ENCODE results near the gene ZNF516. TPM values are rescaled to one million over a fixed set of nuclear protein-coding genes. Genes with fewer than 3 reads are reported as not detected.

Gene ZNF516
- total and polyA plus RNA-seq, 7 experiments from 2014 or later, result 1.9 to 60.4 (median 21.7) TPM

DNA sequence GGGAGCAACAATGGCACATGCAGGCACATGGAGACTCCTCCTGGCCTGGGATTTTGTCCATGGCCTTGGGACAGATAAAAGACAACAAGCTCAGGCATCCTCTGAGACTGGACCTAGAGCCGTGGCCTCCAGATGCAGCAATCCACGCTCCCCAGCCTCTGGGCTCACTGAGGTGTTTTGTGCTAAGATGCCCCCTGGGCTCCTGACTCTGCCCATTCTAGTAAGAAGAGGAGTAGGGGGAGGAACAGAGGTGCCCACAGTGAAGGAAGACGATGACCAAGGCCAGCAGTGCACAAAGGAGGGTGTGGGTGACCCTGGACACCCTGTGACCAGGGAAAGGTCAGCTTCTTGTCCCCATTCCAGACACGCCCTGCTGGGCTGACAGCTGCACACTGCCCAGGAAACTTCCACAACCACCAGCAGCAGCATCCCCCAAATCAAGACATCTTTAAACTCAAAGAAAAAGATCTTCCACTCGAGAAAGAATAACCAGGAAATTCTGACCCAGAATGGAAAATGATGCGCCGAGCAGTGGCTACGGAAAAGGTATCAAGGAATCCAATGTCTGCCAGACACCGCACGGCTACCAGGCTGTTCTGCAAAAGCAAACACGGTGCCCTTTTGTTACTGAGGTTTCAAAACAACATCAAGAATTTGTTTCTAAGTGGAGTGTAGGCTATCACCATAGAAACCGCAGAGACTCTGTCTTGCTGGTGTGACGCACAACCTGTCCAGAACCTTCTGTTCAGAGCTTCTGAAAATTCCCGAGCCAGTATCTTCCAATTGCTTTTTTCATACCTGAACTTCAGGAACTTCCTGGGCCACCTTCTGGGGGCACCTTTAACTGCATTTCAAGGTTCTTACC lies 65.5 kb downstream of the ZNF516 start:
- H3K36me3 ChIP-seq (ENCODE audit: control insufficient read depth in 2 of 3, insufficient read depth in 3 of 3, low read length in 3 of 3), result peaks cover 0 to 23% (median 0%) of the 10 kb centered on the region in 3 experiments
- intact Hi-C loops (cut with micrococcal nuclease), result no loop called here
- no peaks in the 10 kb centered on the region for H3K27me3 ChIP-seq (ENCODE audit: control insufficient read depth in 2 of 2, insufficient read depth in 2 of 2, low read length in 2 of 2)
- ChIA-PET CTCF (interaction anchor here (0.7 kb wide), 1 partner anchor 22 kb away, joined by 3 read pairs; no protein-coding TSS in a partner anchor), POLR2A (no interaction called here)
- Mint-ChIP-seq H3K9me3 (no peaks in the 10 kb centered on the region), H3K4me1 (peaks cover 0 to 84% (median 73%) of the 10 kb centered on the region in 7 donors), H3K36me3 (peaks cover 0 to 37% (median 9%) of the 10 kb centered on the region in 5 donors), H3K4me3 (peak overlapping the region in 1 of 10 donors; percentile 9), H3K27ac (no peak overlapping the region), H3K27me3 (peaks cover 0 to 3% (median 0%) of the 10 kb centered on the region in 5 donors)
- H3K27ac ChIP-seq (ENCODE audit: low read depth, low read length), result no peak overlapping the region
- no peaks in the 10 kb centered on the region for H3K9me3 ChIP-seq (ENCODE audit: control insufficient read depth in 2 of 3, low read length in 3 of 3)
- H3K4me3 ChIP-seq (ENCODE audit: low read length), result no peak overlapping the region
- no peak for ATAC-seq
- H3K4me1 ChIP-seq (ENCODE audit: control insufficient read depth in 2 of 2, insufficient read depth in 2 of 2, low read length in 2 of 2), result peaks cover 0 to 12% of the 10 kb centered on the region in 2 donors
- no peak for DNase-seq

DNA sequence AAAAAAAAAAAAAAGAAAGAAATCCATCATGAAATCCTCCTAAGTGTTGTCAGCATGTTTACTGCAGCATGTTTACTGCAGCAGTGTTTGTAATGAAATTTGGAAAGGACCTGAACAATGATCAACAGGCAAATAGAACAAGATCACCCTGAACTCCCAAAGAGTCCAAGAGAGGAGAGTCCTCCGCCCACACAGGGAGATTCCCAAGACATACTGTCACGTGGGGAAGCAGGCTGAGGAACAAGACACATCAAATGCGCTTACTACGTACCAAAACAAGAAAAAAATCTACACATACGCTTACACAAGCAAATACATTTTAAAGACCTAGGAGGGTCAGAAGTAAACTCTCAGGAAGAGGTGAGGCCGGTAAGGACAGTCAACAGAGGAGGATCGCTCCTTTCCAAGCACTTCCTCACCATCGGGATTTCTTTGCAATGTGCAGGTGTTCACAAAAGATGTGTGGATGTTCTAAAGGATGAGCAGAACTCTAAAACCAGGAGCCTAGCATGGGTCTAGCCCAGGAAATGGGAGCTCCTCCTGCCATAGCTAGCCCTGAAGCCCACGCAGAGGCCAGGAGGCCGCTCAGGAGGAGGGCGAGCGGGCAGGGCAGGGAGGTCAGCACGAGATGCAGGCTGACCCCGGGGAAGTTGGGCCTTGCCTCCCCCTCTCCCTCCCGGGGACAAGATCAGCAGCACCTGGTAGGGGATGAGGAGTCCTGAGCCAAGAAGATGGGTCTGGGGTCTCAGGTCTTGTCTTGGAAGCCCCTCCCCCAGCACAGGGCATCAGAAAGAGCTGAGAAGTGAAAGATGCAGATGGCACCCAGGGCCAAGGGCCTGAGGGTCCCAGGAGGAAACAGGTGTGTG lies 66.4 kb downstream of the ZNF516 start:
- CTCF ChIA-PET, result no interaction called here
- peak overlapping the region in 6 of 10 donors; percentile 2 to 36 (median 16) for H3K4me3 Mint-ChIP-seq
- H3K4me1 Mint-ChIP-seq, result peaks cover 0 to 86% (median 73%) of the 10 kb centered on the region in 7 donors
- H3K4me3 ChIP-seq (ENCODE audit: low read length), result no peak overlapping the region
- no peaks in the 10 kb centered on the region for H3K9me3 ChIP-seq (ENCODE audit: control insufficient read depth in 2 of 3, low read length in 3 of 3)
- intact Hi-C loops (cut with micrococcal nuclease), result no loop called here
- peaks cover 0 to 16% (median 0%) of the 10 kb centered on the region in 3 experiments for H3K36me3 ChIP-seq (ENCODE audit: control insufficient read depth in 2 of 3, insufficient read depth in 3 of 3, low read length in 3 of 3)
- POLR2A ChIA-PET, result no interaction called here
- H3K27me3 ChIP-seq (ENCODE audit: control insufficient read depth in 2 of 2, insufficient read depth in 2 of 2, low read length in 2 of 2), result no peaks in the 10 kb centered on the region
- H3K4me1 ChIP-seq (ENCODE audit: control insufficient read depth in 2 of 2, insufficient read depth in 2 of 2, low read length in 2 of 2), result peaks cover 0 to 12% of the 10 kb centered on the region in 2 donors
- H3K9me3 Mint-ChIP-seq, result no peaks in the 10 kb centered on the region
- ATAC-seq (no peak), DNase-seq (no peak)
- H3K27me3 Mint-ChIP-seq, result peaks cover 0 to 3% (median 0%) of the 10 kb centered on the region in 5 donors
- H3K36me3 Mint-ChIP-seq, result peaks cover 0 to 29% (median 9%) of the 10 kb centered on the region in 5 donors
- H3K27ac ChIP-seq (ENCODE audit: low read depth, low read length), result no peak overlapping the region
- peak overlapping the region in 1 of 9 donors; percentile 22 for H3K27ac Mint-ChIP-seq

DNA sequence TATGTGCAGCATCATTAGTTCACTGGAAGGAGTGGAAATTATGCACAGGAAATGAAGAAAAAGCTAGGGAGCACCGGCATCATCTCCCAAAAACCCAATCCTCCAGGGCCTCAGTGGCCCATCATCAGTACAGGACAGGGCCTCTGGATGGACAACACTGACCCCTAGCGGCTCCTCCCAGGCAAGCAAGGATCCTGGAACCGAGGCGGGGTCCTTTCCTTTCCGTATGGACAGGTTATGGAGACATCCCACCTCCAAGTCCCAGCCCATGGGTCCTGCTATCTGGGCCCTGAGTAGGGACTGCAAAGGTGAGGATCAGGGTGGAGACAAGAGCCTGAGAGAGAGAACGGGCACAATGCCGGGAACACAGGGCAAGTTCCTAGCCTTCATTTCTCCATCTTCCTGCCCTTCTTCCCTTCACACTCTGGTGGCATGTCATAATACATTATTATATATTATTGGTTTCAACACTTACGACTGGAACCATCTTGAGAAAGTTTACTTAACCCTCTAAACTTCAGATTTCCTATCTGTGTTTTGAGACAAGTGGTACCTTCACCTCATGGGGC lies 68.2 kb downstream of the ZNF516 start:
- no peaks in the 10 kb centered on the region for H3K27me3 ChIP-seq (ENCODE audit: control insufficient read depth in 2 of 2, insufficient read depth in 2 of 2, low read length in 2 of 2)
- no peak overlapping the region for H3K4me3 ChIP-seq (ENCODE audit: low read length)
- no peaks in the 10 kb centered on the region for H3K9me3 ChIP-seq (ENCODE audit: control insufficient read depth in 2 of 3, low read length in 3 of 3)
- POLR2A ChIA-PET, result no interaction called here
- H3K27ac ChIP-seq (ENCODE audit: low read depth, low read length), result no peak overlapping the region
- Mint-ChIP-seq H3K27ac (peak overlapping the region in 1 of 9 donors; percentile 41), H3K4me3 (no peak overlapping the region), H3K27me3 (peaks cover 0 to 3% (median 0%) of the 10 kb centered on the region in 5 donors), H3K4me1 (peaks cover 0 to 82% (median 73%) of the 10 kb centered on the region in 7 donors), H3K9me3 (no peaks in the 10 kb centered on the region), H3K36me3 (peaks cover 0 to 11% (median 0%) of the 10 kb centered on the region in 5 donors)
- no peak for ATAC-seq
- peaks cover 0 to 12% of the 10 kb centered on the region in 2 donors for H3K4me1 ChIP-seq (ENCODE audit: control insufficient read depth in 2 of 2, insufficient read depth in 2 of 2, low read length in 2 of 2)
- intact Hi-C loops (cut with micrococcal nuclease), result no loop called here
- DNase-seq, result no peak
- peaks cover 0 to 3% (median 0%) of the 10 kb centered on the region in 3 experiments for H3K36me3 ChIP-seq (ENCODE audit: control insufficient read depth in 2 of 3, insufficient read depth in 3 of 3, low read length in 3 of 3)
- CTCF ChIA-PET, result no interaction called here

DNA sequence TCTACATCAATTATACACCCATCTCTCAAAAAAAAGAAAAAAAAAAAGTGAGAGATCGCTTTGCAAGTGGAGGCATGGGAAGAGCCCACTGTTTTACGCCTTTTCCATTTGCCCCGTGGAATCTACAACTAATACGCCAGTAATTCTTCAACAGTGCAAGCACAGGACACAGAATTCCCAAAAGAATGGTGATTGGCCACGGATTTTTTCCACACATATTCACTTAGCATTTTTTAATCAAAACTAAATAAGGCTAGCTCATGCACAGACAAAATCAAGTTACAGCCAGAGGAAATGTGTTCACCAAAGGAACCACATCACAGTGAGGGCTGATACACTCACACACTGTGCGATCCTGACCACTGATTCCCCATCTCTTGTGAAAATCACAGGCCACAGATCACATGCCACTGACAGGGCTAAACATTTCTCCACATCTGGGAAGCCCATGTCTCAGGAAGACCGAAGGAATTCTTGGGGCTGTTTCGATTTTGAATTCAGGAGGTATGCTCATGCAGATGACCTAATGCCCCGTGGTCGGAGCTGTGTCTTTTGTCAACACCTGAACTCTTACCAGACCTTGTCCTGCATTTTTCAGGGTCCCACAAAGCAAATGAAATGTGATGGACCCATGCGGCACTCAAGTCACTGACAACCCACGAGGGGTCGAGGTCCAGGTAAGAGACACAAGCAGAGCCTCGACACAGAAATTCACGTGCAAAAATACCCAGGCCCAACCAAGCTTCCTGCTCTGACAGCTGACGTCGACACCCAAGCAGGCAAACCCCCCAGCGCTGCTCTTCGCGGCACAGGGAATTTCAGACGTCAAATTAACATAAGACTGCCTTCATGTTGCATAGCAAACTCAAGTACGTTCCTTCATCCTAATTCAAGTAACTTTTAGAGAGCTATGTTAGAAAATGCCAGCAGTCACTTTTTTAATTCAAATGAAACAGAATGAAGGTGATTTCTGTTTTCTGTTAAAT lies 69.6 kb downstream of the ZNF516 start:
- intact Hi-C loops (cut with micrococcal nuclease), result no loop called here
- Mint-ChIP-seq H3K4me1 (peaks cover 0 to 75% (median 67%) of the 10 kb centered on the region in 7 donors), H3K36me3 (peaks cover 0 to 4% (median 0%) of the 10 kb centered on the region in 5 donors), H3K9me3 (no peaks in the 10 kb centered on the region), H3K27me3 (peaks cover 0 to 3% (median 0%) of the 10 kb centered on the region in 5 donors), H3K4me3 (peak overlapping the region in 4 of 10 donors; percentile 4 to 44 (median 24)), H3K27ac (no peak overlapping the region)
- CTCF ChIA-PET, result no interaction called here
- peak; percentile 47 for ATAC-seq
- H3K27me3 ChIP-seq (ENCODE audit: control insufficient read depth in 2 of 2, insufficient read depth in 2 of 2, low read length in 2 of 2), result no peaks in the 10 kb centered on the region
- POLR2A ChIA-PET, result no interaction called here
- no peak overlapping the region for H3K4me3 ChIP-seq (ENCODE audit: low read length)
- no peak overlapping the region for H3K27ac ChIP-seq (ENCODE audit: low read depth, low read length)
- H3K4me1 ChIP-seq (ENCODE audit: control insufficient read depth in 2 of 2, insufficient read depth in 2 of 2, low read length in 2 of 2), result peaks cover 0 to 12% of the 10 kb centered on the region in 2 donors
- no peaks in the 10 kb centered on the region for H3K9me3 ChIP-seq (ENCODE audit: control insufficient read depth in 2 of 3, low read length in 3 of 3)
- no peak for DNase-seq
- peaks cover 0 to 3% (median 0%) of the 10 kb centered on the region in 3 experiments for H3K36me3 ChIP-seq (ENCODE audit: control insufficient read depth in 2 of 3, insufficient read depth in 3 of 3, low read length in 3 of 3)

DNA sequence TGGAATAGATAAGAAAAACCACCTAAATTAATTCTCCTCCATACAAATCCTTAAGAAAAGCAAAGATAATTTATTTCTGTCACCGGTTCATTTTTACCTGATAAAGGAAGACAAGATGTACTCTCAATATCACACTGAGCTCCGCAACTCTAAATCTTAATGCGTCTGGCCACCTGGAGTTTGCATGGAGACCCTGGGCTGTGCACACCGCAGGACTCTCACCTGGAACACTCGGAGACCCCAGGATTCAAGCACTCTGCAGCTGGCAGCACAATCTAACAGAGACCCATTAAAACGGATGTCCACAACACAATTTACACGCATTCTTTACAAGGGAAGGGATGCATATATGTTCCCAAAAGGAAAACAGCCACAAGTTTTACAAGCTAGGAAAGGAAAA lies 72.2 kb downstream of the ZNF516 start:
- ChIA-PET POLR2A (no interaction called here), CTCF (no interaction called here)
- peak overlapping the region in 1 of 9 donors; percentile 37 for H3K27ac Mint-ChIP-seq
- intact Hi-C loops (cut with micrococcal nuclease), result no loop called here
- Histone ChIP-seq H3K9me3 (ENCODE audit: control insufficient read depth in 2 of 3, low read length in 3 of 3) (no peaks in the 10 kb centered on the region), H3K4me1 (ENCODE audit: control insufficient read depth in 2 of 2, insufficient read depth in 2 of 2, low read length in 2 of 2) (peaks cover 0 to 10% of the 10 kb centered on the region in 2 donors), H3K4me3 (ENCODE audit: low read length) (no peak overlapping the region), H3K27me3 (ENCODE audit: control insufficient read depth in 2 of 2, insufficient read depth in 2 of 2, low read length in 2 of 2) (no peaks in the 10 kb centered on the region), H3K36me3 (ENCODE audit: control insufficient read depth in 2 of 3, insufficient read depth in 3 of 3, low read length in 3 of 3) (peaks cover 0 to 3% (median 0%) of the 10 kb centered on the region in 3 experiments), H3K27ac (ENCODE audit: low read depth, low read length) (no peak overlapping the region)
- ATAC-seq (no peak), DNase-seq (no peak)
- peaks cover 0 to 5% (median 0%) of the 10 kb centered on the region in 5 donors for H3K27me3 Mint-ChIP-seq
- H3K4me3 Mint-ChIP-seq, result no peak overlapping the region
- no peaks in the 10 kb centered on the region for H3K9me3 Mint-ChIP-seq
- peaks cover 0 to 4% (median 0%) of the 10 kb centered on the region in 5 donors for H3K36me3 Mint-ChIP-seq
- peaks cover 0 to 70% (median 57%) of the 10 kb centered on the region in 7 donors for H3K4me1 Mint-ChIP-seq

All from naive thymus-derived CD4-positive, alpha-beta T cell (primary cell).